K562 (cell line): Measurements from ENCODE around the gene LEPR. TPM values are rescaled to one million over a fixed set of nuclear protein-coding genes. Genes with fewer than 3 reads are reported as not detected.

ENCODE experiments used
- ARID1B ChIP-seq: fragments of 450-650 bp; IDR thresholded peaks from 2 replicates; pipeline ENCODE4 v1.6.1; 2016; ENCODE audit warnings: antibody characterized with exemption, mild to moderate bottlenecking, inconsistent platforms
- CC2D1A ChIP-seq: fragments of 450-650 bp; IDR thresholded peaks from 2 replicates; pipeline ENCODE4 v1.6.1; 2017; ENCODE audit warnings: mild to moderate bottlenecking
- CTBP1 ChIP-seq: fragments of 450-650 bp; IDR thresholded peaks from 2 replicates; pipeline ENCODE4 v1.6.1; 2016; ENCODE audit warnings: borderline replicate concordance
- DPF2 ChIP-seq: fragments of 450-650 bp; IDR thresholded peaks from 2 replicates; pipeline ENCODE4 v1.6.1; 2016
- ETS1 ChIP-seq: conservative IDR thresholded peaks from 2 replicates; pipeline ENCODE4 v1.6.1; 2011; ENCODE audit warnings: low read depth, mild to moderate bottlenecking, low read length; ENCODE audit not compliant: control insufficient read depth
- GTF2A2 ChIP-seq: IDR thresholded peaks from 2 replicates; pipeline ENCODE4 v1.6.1; 2016; ENCODE audit warnings: mild to moderate bottlenecking, missing genetic modification characterization, missing compliant biosample characterization
- MAFF ChIP-seq: IDR thresholded peaks from 2 replicates; pipeline ENCODE4 v1.6.1; 2012; ENCODE audit warnings: low read length, improper control_type of control experiment
- MAFG ChIP-seq: fragments of 450-650 bp; conservative IDR thresholded peaks from 2 replicates; pipeline ENCODE4 v1.6.1; 2016; ENCODE audit warnings: missing genetic modification characterization, missing compliant biosample characterization
- POLR2B ChIP-seq: fragments of 450-650 bp; IDR thresholded peaks from 2 replicates; pipeline ENCODE4 v1.6.1; 2018; ENCODE audit warnings: low read depth; ENCODE audit not compliant: partially characterized antibody
- RBBP5 ChIP-seq: fragments of 200-600 bp; sonication (generic); IDR thresholded peaks from 2 replicates; pipeline ENCODE4 v1.6.1; 2012; ENCODE audit warnings: borderline replicate concordance, mild to moderate bottlenecking, low read length, control low read depth, inconsistent platforms; ENCODE audit not compliant: insufficient read depth, poor library complexity, severe bottlenecking
- RBM25 ChIP-seq: fragments of 200-400 bp; formaldehyde crosslinking; IDR thresholded peaks from 2 replicates; pipeline ENCODE4 v1.6.1; 2018; ENCODE audit warnings: low read length, low read depth, moderate library complexity; ENCODE audit not compliant: severe bottlenecking
- SIN3A ChIP-seq, 2 experiments: fragments of 150-350 bp in 1 of 2; IDR thresholded peaks; 2 replicates each; pipeline ENCODE4 v1.6.1; 2011 to 2016; ENCODE audit warnings: borderline replicate concordance in 2 of 2, low read depth in 2 of 2, low read length in 2 of 2, mild to moderate bottlenecking in 2 of 2, moderate library complexity in 2 of 2; ENCODE audit not compliant: control insufficient read depth in 1 of 2
- SMAD4 ChIP-seq: fragments of 250-450 bp; sonication (Bioruptor Pico); conservative IDR thresholded peaks from 2 replicates; pipeline ENCODE4 v1.8.0; 2021; ENCODE audit warnings: inconsistent platforms, mild to moderate bottlenecking, moderate library complexity
- TBP ChIP-seq: optimal IDR thresholded peaks from 2 replicates; pipeline ENCODE3; 2011; ENCODE audit warnings: low read depth, low read length, improper control_type of control experiment
- THRA ChIP-seq: fragments of 450-650 bp; IDR thresholded peaks from 2 replicates; pipeline ENCODE4 v1.6.1; 2017; ENCODE audit warnings: mild to moderate bottlenecking, moderate library complexity
- WHSC1 ChIP-seq: IDR thresholded peaks from one replicate; pipeline ENCODE4 v1.6.1; 2012; ENCODE audit warnings: low read length, control low read depth, inconsistent platforms
- ZBTB33 ChIP-seq: sonication (generic); formaldehyde crosslinking; IDR thresholded peaks from 2 replicates; pipeline ENCODE4 v1.8.1; 2023; ENCODE audit warnings: mild to moderate bottlenecking, missing genetic modification reagents
- ZBTB5 ChIP-seq: fragments of 450-650 bp; IDR thresholded peaks from 2 replicates; pipeline ENCODE4 v1.6.1; 2017; ENCODE audit warnings: antibody characterized with exemption
- ZNF143 ChIP-seq: sonication (generic); formaldehyde crosslinking; IDR thresholded peaks from 2 replicates; pipeline ENCODE4 v1.9.0; 2022; ENCODE audit warnings: mild to moderate bottlenecking, missing genetic modification reagents
- ZNF24 ChIP-seq: fragments of 450-650 bp; IDR thresholded peaks from 2 replicates; pipeline ENCODE4 v1.6.1; 2016
- ZNF263 ChIP-seq: sonication (generic); formaldehyde crosslinking; IDR thresholded peaks from 2 replicates; pipeline ENCODE4 v1.8.0; 2022; ENCODE audit warnings: mild to moderate bottlenecking, missing genetic modification reagents, borderline replicate concordance
- ZNF507 ChIP-seq: conservative IDR thresholded peaks from 2 replicates; pipeline ENCODE4 v1.6.1; 2017; ENCODE audit warnings: missing genetic modification characterization, missing compliant biosample characterization
- ZNF584 ChIP-seq: fragments of 200-800 bp; sonication (Bioruptor generic); IDR thresholded peaks from 2 replicates; pipeline ENCODE4 v1.6.1; 2016; ENCODE audit warnings: low read depth, mild to moderate bottlenecking, missing genetic modification characterization, missing compliant biosample characterization
- ZNF77 ChIP-seq: fragments of 250-450 bp; sonication (Bioruptor Pico); IDR thresholded peaks from 2 replicates; pipeline ENCODE4 v1.5.0; 2020
- ZNF778 ChIP-seq: fragments of 450-650 bp; formaldehyde crosslinking; IDR thresholded peaks from 2 replicates; pipeline ENCODE4 v1.4.0; 2020; ENCODE audit warnings: mild to moderate bottlenecking, moderate library complexity
- polyA plus RNA-seq, 8 experiments: library from polyadenylated mRNA; depleted of rRNA in 4 of 8; stranded (reverse) in 5 of 8; unstranded in 3 of 8; fragments of >200 nt; fragmentation: Nextera tagmentation in 2 of 8; fragmentation: Illumina TruSeq in 1 of 8; extraction: Ambion mirVana in 2 of 8; extraction: Trizol in 1 of 8; gene quantifications; 2 replicates each; pipeline versions ENCODE4 v1.2.1 to v1.2.3, GENCODE V29; 2011 to 2014; ENCODE audit warnings: inconsistent platforms in 1 of 8, missing spikeins in 1 of 8
- total RNA-seq, 7 experiments: library from RNA; depleted of rRNA in 6 of 7; stranded (reverse); fragments of >200 nt in 6 of 7; fragmentation: Illumina TruSeq in 2 of 7; extraction: Trizol in 2 of 7; gene quantifications; 2 replicates each; pipeline versions ENCODE4 v1.2.1 to v1.2.3, GENCODE V29; 2011 to 2021; ENCODE audit warnings: low replicate concordance in 1 of 7

LEPR gene
- total and polyA plus RNA-seq, 9 of the 15 experiments (the other 6 are each of a cell fraction or from before 2014, with no cell fraction given), result 12.2 to 111 (median 43.1) TPM

- TF ChIP-seq WHSC1, result no peak
- no peak for TF ChIP-seq POLR2B
- TF ChIP-seq ZNF143 (CRISPR knock-in tag), result no peak
- TF ChIP-seq SIN3A (IDR thresholded peaks at IDR 0.05; ENCODE audit: borderline replicate concordance in 2 of 2, control insufficient read depth in 1 of 2, low read depth in 2 of 2, low read length in 2 of 2), result peak in 1 of 2 experiments; percentile 24; a peak in 1 of 4 replicates
- TF ChIP-seq ETS1, result no peak
- TF ChIP-seq ZBTB5, result no peak
- TF ChIP-seq GTF2A2 (tag), result no peak
- no peak for TF ChIP-seq ZNF24
- TF ChIP-seq ZNF584 (CRISPR knock-in tag), result no peak
- TF ChIP-seq ZNF263 (CRISPR knock-in tag), result no peak
- 0 out of 2 replicates have a peak, but pooled peaks have one; percentile 26 for TF ChIP-seq ZBTB33 (CRISPR knock-in tag)
- peak; percentile 17; the same call in 1 of the 2 replicates for TF ChIP-seq ARID1B
- TF ChIP-seq MAFF, result no peak
- no peak for TF ChIP-seq SMAD4 (CRISPR knock-in tag)
- TF ChIP-seq ZNF778 (CRISPR knock-in tag), result no peak
- TF ChIP-seq ZNF77, result no peak
- TF ChIP-seq MAFG, result no peak
- no peak for TF ChIP-seq CC2D1A
- TF ChIP-seq THRA, result no peak
- no peak for TF ChIP-seq TBP
- TF ChIP-seq ZNF507 (tag), result no peak
- peak; percentile 38; the same call in 1 of the 2 replicates for TF ChIP-seq DPF2
- no peak for TF ChIP-seq RBBP5
- TF ChIP-seq CTBP1, result peak; percentile 73; the same call in 1 of the 2 replicates
- no peak for TF ChIP-seq RBM25
Observed at GRCh38 chr1:65467536-65467935, 47.1 kb downstream of the LEPR start (continued).
